Fibroblast of gingiva (primary cell): Measurements from ENCODE around the gene DEPDC7.
"Not testable (repeated sequence)": the region's sequence is repeated elsewhere in the genome, so short reads cannot be mapped to it uniquely, and the experiment has no call there.

Experiments used
- DNase-seq: peaks from one replicate; pipeline ENCODE4 v3.0.0-alpha.2; 2011; ENCODE audit warnings: low read depth

The DEPDC7 gene

DNA sequence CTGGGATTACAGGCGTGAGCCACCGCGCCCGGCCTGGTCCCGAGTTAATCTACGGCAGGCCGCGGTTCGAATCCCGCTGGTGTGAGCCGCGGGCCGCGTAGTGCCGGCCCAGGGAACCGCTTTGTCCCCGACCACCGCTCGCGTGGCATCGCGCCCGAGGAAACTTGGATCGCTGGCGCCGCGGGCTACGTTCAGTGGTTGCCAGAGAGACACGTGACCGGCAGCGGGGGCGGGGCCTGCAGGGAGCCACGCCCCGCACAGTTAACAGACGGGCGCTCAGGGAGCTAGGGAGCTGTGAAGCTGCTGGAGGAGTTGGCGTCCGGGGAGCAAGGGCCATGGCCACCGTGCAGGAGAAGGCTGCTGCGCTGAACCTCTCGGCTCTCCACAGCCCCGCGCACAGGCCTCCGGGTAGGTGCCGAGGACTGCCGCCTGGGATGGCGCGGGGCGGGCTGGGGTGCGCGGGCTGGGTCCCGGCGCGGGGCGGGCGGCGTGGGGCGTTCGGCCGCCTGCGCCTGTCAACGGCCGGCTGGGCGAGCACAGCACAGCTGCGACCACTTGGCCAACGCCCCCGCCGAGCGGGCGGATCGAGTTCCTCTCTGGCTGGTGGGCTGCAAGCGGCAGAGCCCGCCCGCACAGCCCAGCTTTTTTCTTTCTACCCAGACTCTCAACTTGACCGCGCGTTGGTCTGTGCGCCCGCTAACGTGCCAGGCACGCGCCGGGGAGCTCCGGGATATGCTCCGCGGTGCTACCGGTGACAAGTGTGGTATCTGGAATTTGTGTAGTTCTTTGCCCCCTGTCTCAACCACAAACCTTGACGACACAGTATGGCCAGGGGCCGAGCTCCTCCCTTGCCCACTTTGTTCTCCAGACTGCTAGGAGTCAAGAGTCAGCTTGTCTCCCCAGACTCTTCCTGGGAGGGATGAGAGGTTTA lies at the start of gene DEPDC7:
TSS of gene DEPDC7 (plus strand) at position 258 of the 931 bp plus-strand sequence. CDS start at position 336, 78 bp downstream.
- peak; percentile 86 for DNase-seq

DNA sequence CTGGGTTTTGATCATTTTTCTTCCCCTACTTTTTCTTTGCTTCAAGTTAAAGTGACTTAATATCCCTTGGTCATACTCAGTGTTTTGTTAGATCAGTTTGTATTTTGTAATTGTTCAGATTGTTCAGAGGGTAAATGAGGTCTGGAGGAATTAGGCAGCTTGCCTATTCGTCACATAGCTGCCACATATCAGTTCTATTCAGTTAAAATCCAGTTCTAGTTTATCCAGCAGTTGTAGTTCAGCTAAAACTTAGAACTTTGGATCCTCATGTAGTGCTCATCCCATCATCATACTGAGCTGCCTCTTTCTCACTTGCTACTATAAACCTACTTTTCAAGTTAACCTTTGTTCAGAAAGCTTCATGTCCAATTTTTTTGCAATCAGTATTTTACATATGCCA lies 47.1 kb upstream of the DEPDC7 start:
- no peak for DNase-seq

DNA sequence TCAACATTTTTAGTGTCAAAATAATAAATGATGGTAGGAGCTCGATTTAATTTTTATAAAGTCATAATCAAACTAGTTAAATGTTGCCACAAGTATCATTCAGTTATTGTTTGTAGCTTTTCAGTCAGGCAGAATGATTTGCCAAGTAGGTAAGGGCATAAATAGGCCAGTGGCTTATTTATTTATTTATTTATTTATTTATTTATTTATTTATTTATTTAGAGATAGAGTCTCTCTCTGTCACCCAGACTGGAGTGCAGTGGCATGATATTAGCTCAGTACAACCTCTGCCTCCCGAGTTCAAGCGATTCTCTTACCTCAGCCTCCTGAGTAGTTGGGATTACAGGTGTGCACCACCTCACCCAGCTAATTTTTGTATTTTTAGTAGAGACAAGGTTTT lies 43.4 kb upstream of the DEPDC7 start:
- not testable (repeated sequence) for DNase-seq

GRCh38 chr11:32972781-32973180 lies 42.9 kb upstream of the DEPDC7 start:
- no peak for DNase-seq

GRCh38 chr11:32982626-32983025 lies 33.1 kb upstream of the DEPDC7 start:
- DNase-seq: no peak

- no peak for DNase-seq
These were observed 32.2 kb upstream of the DEPDC7 start for GRCh38 chr11:32983506-32983905.

DNA sequence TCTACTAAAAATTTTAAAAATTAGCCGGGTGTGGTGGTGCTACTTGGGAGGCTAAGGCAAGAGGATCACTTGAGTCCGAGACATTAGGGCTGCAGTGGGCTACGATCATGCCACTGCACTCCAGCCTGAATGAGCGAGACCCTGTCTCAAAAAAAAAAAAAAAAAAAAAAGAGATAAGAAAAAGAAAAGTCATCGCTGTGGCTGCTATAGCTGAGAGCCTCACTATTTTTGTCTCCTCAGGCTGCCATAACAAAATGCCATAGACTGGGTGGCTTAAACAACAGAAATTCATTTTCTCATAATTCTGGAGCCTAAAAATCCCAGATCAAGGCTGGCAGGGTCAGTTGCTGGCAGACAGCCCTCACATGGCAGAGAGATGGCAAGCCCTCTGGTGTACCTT lies 30.1 kb upstream of the DEPDC7 start:
- DNase-seq: no peak

GRCh38 chr11:32987851-32988250 lies 27.8 kb upstream of the DEPDC7 start:
- no peak for DNase-seq

DNA sequence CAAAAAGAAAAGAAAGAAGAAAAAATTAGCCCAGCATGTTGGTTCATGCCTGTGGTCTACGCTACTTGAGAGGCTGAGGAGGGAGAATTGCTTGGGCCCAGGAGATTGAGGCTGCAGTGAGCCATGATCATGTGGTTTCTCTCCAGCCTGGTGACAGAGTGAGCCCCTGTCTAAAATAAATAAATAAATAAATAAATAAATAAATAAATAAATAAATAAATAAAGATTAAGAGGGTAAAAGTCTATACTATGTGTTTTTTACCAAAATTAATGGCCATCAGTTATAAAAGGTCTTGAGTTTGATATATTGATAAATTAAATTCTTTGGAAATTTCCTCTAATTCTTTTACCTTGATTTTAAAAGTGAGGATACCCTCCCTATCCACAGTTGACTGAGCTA lies 25.2 kb upstream of the DEPDC7 start:
- DNase-seq: no peak

DNA sequence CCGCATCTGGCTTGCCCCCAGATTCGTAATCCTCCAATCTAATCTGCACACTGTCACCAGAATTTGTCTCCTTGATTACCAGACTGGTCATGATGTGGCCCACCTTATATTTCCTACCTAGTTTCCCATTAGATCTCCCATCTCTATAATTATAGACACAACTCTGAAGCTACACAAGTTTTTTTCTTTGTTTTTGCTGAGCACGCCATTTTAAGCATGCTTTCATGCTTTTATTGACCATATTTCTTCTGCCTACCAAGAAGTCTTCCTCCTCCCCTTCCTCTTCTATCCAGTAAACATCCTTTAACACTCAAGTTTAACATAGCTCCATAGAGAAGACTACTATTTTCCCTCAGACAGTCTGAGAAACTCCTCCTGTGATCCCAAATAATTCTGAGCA lies 24.3 kb upstream of the DEPDC7 start:
- no peak for DNase-seq

- no peak for DNase-seq
These were observed 23.8 kb upstream of the DEPDC7 start for GRCh38 chr11:32991898-32992297.

DNA sequence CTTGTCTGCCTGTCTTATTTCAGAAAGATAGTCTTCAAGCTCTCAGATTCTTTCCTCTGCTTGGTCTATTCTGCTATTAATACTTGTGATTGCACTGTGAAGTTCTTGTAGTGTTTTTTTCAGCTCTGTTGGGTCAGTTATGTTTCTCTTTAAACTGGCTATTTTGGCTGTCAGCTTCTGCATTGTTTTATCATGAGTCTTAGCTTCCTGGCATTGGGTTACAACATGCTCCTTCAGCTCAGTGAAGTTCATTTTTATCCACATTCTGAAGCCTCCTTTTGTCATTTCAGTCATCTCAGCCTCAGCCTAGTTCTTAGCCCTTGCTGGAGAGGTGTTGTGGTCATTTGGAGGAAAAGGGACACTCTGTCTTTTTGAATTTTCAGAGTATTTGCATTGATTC lies 15.5 kb upstream of the DEPDC7 start:
- DNase-seq: peak; percentile 84

DNA sequence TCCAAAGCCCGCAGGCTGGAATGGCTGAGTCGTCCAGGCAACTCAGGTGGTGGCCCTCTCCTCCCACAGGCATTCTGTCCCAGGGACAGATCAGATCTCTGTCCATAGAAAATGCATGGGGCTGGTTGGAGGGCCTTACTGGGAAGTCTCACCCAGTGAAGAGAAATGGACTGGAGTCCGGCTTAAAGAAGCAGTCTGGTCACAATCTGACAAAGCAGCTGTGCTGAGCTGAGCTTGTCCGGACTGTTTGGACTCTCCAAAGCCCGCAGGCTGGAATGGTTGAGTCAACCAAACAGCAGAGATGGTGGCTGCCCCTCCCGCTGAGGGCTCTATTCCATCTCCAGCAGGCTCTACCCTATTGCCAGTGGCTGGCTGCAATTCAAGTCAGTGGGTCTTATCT lies 14.4 kb upstream of the DEPDC7 start:
- DNase-seq: no peak

GRCh38 chr11:33001751-33002542 lies 13.7 kb upstream of the DEPDC7 start:
- no peak for DNase-seq

GRCh38 chr11:33005175-33005574 lies 10.5 kb upstream of the DEPDC7 start:
- no peak for DNase-seq

DNA sequence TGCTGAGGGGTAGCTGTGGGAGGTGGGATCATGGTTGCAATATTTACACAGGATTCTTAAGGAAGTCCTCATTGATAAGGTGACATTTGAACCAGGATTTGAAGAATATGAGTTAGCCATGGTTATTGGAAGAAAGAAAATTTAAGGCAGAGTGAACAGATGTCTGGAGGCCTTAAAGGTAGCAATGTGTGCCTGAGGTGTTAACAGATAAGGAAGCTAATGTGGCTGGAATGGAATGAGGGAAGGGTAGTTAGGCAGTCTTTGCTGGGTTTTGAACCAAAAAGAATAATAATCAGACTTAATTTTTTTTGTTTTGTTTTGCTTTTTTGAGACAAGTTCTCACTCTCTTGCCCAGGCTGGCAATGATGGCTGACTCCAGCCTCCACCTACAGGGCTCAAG lies 9.7 kb upstream of the DEPDC7 start:
- DNase-seq: no peak

DNA sequence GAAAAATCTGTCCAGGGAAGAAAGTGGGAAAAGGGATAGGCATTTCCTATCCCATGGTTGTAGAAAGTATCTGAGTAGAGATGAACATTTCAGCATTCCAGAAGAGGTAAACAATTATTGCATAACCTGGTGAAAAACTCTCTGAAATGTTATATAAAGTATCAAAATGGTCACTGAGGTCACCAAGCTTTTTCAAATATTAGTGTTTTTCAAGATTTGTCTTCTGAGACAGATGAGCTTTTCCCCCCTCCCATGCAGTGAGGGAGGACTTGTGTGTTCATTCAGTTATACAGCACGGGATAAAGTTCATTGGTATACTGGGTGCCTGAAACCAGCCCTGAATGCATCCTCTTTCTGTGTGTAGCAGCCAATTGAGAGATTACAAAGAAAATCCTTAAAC lies 1.9 kb upstream of the DEPDC7 start:
- no peak for DNase-seq

DNA sequence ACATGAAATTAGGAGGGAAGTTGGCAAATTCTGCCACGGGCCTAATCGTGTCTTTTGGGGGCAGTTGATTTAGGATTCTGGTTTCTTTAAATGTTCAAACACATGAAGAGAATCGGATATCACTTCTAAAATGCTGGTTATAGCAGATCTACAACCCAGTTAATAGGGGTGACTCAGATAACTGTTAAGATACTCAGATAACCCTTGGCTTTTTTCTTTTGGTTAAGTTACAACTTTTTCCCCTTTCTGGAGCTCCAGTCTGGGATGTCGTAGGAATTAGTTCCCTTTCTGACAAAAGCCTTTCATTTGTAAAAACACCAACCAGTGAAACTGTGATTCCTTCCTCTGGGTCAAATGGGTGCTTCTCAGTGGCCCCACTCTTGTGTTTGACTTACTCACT lies 976 bp downstream of the DEPDC7 start:
- DNase-seq: no peak

- no peak for DNase-seq
These were observed 1.8 kb downstream of the DEPDC7 start for GRCh38 chr11:33017478-33017877.

- DNase-seq: no peak
These were observed 2.3 kb downstream of the DEPDC7 start for GRCh38 chr11:33017965-33018364.

DNA sequence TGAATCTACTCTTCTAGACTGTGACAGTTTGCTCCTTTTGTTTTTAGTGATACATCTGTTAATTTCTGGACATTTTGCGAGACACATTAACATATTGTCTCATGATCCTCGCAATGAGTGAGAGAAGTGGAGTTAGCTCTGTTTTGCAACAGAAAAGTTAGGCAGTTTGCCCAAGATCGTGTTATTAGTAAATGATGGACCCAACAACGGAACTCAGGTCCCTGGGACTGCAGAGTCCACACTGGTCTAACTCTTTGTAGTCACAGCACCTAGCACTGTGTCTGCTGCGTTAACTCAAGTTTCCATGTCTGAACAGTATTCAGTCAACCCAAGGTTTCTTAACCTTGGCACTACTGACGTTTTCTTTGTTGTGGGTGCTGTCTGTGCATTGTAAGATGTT lies 3.2 kb downstream of the DEPDC7 start:
- no peak for DNase-seq

- DNase-seq: no peak
These were observed 5.8 kb downstream of the DEPDC7 start for GRCh38 chr11:33021501-33021900.

GRCh38 chr11:33021937-33022336 lies 6.3 kb downstream of the DEPDC7 start:
- no peak for DNase-seq
